CD4-positive, alpha-beta T cell (primary cell): ENCODE results near the gene GPR153. TPM values are rescaled to one million over a fixed set of nuclear protein-coding genes. Genes with fewer than 3 reads are reported as not detected.

Source experiments
- ATAC-seq: fragments of 200-7000 bp; cut with Tn5 transposase; one replicate; pipeline ENCODE4 v1.10.0; 2022; ENCODE audit warnings: mild to moderate bottlenecking; ENCODE audit not compliant: poor library complexity
- CTCF ChIA-PET: fragments of 350-600 bp; sonication (Branson Sonifier 250); formaldehyde crosslinking; loops from one replicate; lab custom pipeline; 2021; ENCODE audit warnings: antibody characterized with exemption, inconsistent platforms; lab: Charles Lee
- POLR2A ChIA-PET: fragments of 350-600 bp; sonication (Branson Sonifier 250); formaldehyde crosslinking; loops from one replicate; lab custom pipeline; 2021; ENCODE audit warnings: antibody characterized with exemption, inconsistent platforms; lab: Charles Lee
- DNase-seq, 14 experiments: peaks; one replicate each; pipeline ENCODE4 v3.0.0-alpha.2; 2013 to 2020; ENCODE audit warnings: mixed read lengths in 2 of 14
- H3K27ac ChIP-seq, 2 donors: one replicate each; pipeline versions ENCODE4 v1.5.1 to v1.7.0; 2013; ENCODE audit warnings: low read length in 2 of 2, low read depth in 1 of 2, mild to moderate bottlenecking in 1 of 2
- H3K27me3 ChIP-seq, 2 experiments: 1 replicate in 1 of 2; 2 replicates in 1 of 2; pipeline versions ENCODE4 v1.6.1 to v1.7.0; 2013; ENCODE audit warnings: low read length in 2 of 2, control low read depth in 1 of 2, mild to moderate bottlenecking in 1 of 2, moderate library complexity in 1 of 2; ENCODE audit not compliant: insufficient read depth in 2 of 2, control insufficient read depth in 1 of 2
- H3K36me3 ChIP-seq: one replicate; pipeline ENCODE4 v1.6.1; 2013; ENCODE audit warnings: low read length, control low read depth; ENCODE audit not compliant: insufficient read depth
- H3K4me1 ChIP-seq: one replicate; pipeline ENCODE4 v1.6.1; 2013; ENCODE audit warnings: low read length, control low read depth; ENCODE audit not compliant: insufficient read depth
- H3K4me3 ChIP-seq: one replicate; pipeline ENCODE4 v1.5.1; 2013; ENCODE audit warnings: mild to moderate bottlenecking, low read length, moderate library complexity
- H3K9me3 ChIP-seq, 2 experiments: 1 replicate in 1 of 2; 2 replicates in 1 of 2; pipeline versions ENCODE4 v1.6.1 to v1.7.0; 2013; ENCODE audit warnings: low read length in 2 of 2, mild to moderate bottlenecking in 2 of 2, control low read depth in 1 of 2, moderate library complexity in 1 of 2; ENCODE audit not compliant: control insufficient read depth in 1 of 2, insufficient read depth in 1 of 2
- H3K27ac Mint-ChIP-seq: one replicate; pipeline ENCODE4 v1.8.0; 2020; ENCODE audit warnings: mixed read lengths
- H3K27me3 Mint-ChIP-seq: one replicate; pipeline ENCODE4 v1.8.0; 2021; ENCODE audit warnings: mixed read lengths
- H3K36me3 Mint-ChIP-seq: one replicate; pipeline ENCODE4 v1.8.0; 2021; ENCODE audit warnings: low read depth, mixed read lengths
- H3K4me1 Mint-ChIP-seq: one replicate; pipeline ENCODE4 v1.8.0; 2021; ENCODE audit warnings: low read depth, mixed read lengths
- H3K4me3 Mint-ChIP-seq: one replicate; pipeline ENCODE4 v1.8.0; 2020; ENCODE audit warnings: mild to moderate bottlenecking, mixed read lengths
- H3K9me3 Mint-ChIP-seq: one replicate; pipeline ENCODE4 v1.8.0; 2020; ENCODE audit warnings: mixed read lengths
- intact Hi-C, 2 experiments: fragments of 100-400 bp; cut with DNase I in 1 of 2; cut with micrococcal nuclease in 1 of 2; formaldehyde crosslinking; loops; one replicate each; pipeline versions ENCODE4 v1.15.1 to v1.9.0; 2023 to 2025; cut with DNase I, micrococcal nuclease
- total RNA-seq, 174 experiments: library from RNA in 2 of 174; stranded (reverse) in 2 of 174; gene quantifications; one replicate each; pipeline ENCODE4 v1.2.3 and lab custom pipeline; 2021 to 2026
- TF ChIP-seq, protein P1 (sequence below): fragments of 200-600 bp; IDR thresholded peaks from one replicate; pipeline ENCODE4 v1.8.0; 2022; ENCODE audit warnings: antibody characterized with exemption, mild to moderate bottlenecking

Gene GPR153
- total RNA-seq, 2 experiments from 2014 or later, result 0.14 to 0.19 TPM

DNA sequence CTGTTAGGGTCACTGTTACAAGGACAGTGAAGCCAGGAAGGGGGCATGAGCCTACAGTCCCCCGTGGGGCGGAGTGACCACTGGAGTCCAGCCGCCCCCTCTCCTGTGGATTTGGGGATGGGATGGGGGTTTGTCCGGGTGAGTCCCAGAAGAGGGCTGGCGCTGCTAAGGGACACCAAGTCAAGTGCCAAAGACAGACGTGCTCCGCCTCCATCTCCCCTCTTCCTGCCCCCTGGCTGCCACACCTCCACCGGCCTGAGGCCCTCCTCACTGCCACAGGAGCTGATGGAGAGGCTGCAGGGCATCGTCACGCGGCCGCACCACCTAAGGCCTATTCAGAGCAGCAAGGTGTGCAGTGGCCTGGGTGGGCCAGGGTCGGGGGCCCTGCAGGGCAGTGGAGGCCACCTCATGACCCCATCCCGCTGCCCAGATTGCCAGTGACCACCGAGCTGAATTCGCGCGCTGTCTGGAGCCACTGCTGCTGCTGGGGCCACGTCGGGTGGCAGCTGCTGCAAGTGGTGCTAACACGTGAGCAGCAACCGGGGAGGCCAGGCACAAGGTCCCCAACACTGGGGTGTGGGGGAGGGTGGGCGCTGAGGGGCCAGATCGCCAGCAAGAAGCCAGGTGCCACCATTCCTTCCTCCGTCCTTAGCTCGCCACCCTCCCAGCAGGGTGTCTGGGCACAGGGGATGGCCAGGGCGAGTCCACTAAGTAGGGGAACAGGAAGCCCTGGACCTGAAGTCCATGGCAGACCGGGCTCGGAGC, 50.1 kb downstream of the GPR153 start:
- ATAC-seq (no peak), DNase-seq (no peak)
- Mint-ChIP-seq H3K4me3 (no peak overlapping the region), H3K9me3 (no peaks in the 10 kb centered on the region), H3K27me3 (peaks cover 27% of the 10 kb centered on the region), H3K4me1 (peaks cover 6% of the 10 kb centered on the region), H3K27ac (no peak overlapping the region), H3K36me3 (no peaks in the 10 kb centered on the region)
- intact Hi-C loops, result no loop called here
- ChIA-PET CTCF (no interaction called here), POLR2A (interaction anchor here (1.1 kb wide), 1 partner anchor 11 kb away, joined by 3 read pairs; the partner anchor contains the start of gene RPL22)
- no peak overlapping the region for H3K4me3 ChIP-seq
- TF ChIP-seq, protein P1, sequence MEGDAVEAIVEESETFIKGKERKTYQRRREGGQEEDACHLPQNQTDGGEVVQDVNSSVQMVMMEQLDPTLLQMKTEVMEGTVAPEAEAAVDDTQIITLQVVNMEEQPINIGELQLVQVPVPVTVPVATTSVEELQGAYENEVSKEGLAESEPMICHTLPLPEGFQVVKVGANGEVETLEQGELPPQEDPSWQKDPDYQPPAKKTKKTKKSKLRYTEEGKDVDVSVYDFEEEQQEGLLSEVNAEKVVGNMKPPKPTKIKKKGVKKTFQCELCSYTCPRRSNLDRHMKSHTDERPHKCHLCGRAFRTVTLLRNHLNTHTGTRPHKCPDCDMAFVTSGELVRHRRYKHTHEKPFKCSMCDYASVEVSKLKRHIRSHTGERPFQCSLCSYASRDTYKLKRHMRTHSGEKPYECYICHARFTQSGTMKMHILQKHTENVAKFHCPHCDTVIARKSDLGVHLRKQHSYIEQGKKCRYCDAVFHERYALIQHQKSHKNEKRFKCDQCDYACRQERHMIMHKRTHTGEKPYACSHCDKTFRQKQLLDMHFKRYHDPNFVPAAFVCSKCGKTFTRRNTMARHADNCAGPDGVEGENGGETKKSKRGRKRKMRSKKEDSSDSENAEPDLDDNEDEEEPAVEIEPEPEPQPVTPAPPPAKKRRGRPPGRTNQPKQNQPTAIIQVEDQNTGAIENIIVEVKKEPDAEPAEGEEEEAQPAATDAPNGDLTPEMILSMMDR, result no peak
- H3K4me1 ChIP-seq, result peaks cover 29% of the 10 kb centered on the region
- H3K27ac ChIP-seq, result no peak overlapping the region
- H3K36me3 ChIP-seq, result no peaks in the 10 kb centered on the region
- H3K9me3 ChIP-seq, result no peaks in the 10 kb centered on the region
- peaks cover 13 to 27% of the 10 kb centered on the region in 2 experiments for H3K27me3 ChIP-seq

DNA sequence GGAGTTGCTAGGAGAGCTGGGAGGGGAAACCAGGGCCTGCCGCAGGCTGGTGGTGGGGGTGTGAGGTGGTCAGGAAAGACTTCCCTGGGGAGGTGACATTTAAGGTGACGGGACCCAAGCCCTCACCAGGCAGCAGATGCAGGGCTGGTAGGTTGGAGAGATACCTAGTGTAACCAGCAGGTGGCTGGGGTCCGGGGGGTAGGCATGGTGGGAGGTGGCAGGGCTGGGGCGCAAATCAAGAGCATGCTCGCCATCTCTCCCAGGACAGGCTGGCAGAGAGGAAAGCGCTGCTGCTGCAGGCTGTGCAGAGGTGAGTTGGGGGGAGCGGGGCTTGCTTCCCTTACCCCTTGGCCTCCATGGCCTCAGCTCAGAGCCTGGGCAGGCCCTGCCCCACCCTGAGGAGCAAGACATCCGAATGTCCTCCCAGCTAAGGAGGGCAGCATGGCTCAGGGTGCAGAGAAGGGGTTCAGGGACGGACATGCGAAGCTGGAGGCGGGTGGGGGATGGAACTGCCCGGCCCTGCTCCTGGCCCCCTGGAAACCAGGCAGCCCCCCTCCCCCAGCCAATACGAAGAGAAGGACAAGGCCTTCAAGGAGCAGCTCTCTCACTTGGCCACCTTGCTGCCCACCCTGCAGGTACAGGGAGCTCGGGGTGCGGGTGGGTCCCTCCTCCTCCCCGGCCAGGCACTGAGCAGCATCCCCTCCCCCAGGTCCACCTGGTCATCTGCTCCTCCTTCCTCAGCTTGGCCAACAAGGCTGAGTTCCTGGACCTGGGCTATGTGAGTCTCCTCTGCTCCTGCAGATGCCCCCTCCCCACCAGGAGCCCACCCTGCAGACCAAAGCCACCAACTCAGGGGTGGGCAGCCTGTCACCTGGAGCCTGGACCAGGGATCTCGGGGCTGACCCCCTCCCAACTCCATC, 51.0 kb downstream of the GPR153 start:
- Mint-ChIP-seq H3K27ac (no peak overlapping the region), H3K4me1 (peaks cover 9% of the 10 kb centered on the region), H3K36me3 (no peaks in the 10 kb centered on the region), H3K27me3 (peaks cover 27% of the 10 kb centered on the region), H3K4me3 (peak overlapping the region; percentile 67), H3K9me3 (no peaks in the 10 kb centered on the region)
- intact Hi-C loops, result loop anchor here in 1 of 2 experiments (10.0 kb wide), 2 partner anchors 185 to 495 kb away; partner anchors contain the start of gene DNAJC11
- Histone ChIP-seq H3K27me3 (peaks cover 13 to 35% of the 10 kb centered on the region in 2 experiments), H3K27ac (no peak overlapping the region), H3K9me3 (no peaks in the 10 kb centered on the region), H3K4me1 (peaks cover 38% of the 10 kb centered on the region), H3K36me3 (no peaks in the 10 kb centered on the region), H3K4me3 (peak overlapping the region; percentile 16)
- ChIA-PET POLR2A (interaction anchor here (1.1 kb wide), 1 partner anchor 10 kb away, joined by 3 read pairs; the partner anchor contains the start of gene RPL22), CTCF (no interaction called here)
- peak in 3 of 14 experiments; percentile 27 to 49 (median 40) for DNase-seq
- ATAC-seq, result peak; percentile 38
- TF ChIP-seq, protein P1, result no peak
